ENCODE data around the gene MFSD12.

MFSD12 gene

DNA sequence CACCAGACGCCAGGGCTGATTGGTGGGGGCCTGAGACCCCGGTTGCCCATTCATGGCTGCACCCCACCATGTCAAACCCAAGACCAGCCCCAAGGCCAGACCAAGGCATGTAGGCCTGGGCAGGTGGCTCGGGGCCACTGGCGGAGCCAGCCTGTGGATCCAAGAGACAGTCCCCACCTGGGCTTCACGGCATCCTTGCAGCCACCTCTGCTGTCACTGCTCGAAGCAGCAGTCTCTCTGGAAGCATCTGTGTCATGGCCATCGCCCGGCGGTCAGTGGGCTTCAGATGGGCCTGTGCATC, 22.2 kb downstream of the MFSD12 start:
- H3K4me3 ChIP-seq (replicated peaks; ENCODE audit: insufficient read depth, low read length) = no peak overlapping the region
- no peak overlapping the region for H3K27ac ChIP-seq (replicated peaks)
- H3K27me3 ChIP-seq (ENCODE audit: insufficient read depth, poor library complexity, severe bottlenecking) = no peaks in the 10 kb centered on the region
- no peak for DNase-seq (ENCODE audit: low read depth in 1 of 2, low spot score in 1 of 2)
- no peak for TF ChIP-seq GABPA (IDR thresholded peaks at IDR 0.05; ENCODE audit: low read depth)
- no peak for TF ChIP-seq CTCF (IDR thresholded peaks at IDR 0.05; ENCODE audit: insufficient read depth, low read length)
- TF ChIP-seq, protein P1, sequence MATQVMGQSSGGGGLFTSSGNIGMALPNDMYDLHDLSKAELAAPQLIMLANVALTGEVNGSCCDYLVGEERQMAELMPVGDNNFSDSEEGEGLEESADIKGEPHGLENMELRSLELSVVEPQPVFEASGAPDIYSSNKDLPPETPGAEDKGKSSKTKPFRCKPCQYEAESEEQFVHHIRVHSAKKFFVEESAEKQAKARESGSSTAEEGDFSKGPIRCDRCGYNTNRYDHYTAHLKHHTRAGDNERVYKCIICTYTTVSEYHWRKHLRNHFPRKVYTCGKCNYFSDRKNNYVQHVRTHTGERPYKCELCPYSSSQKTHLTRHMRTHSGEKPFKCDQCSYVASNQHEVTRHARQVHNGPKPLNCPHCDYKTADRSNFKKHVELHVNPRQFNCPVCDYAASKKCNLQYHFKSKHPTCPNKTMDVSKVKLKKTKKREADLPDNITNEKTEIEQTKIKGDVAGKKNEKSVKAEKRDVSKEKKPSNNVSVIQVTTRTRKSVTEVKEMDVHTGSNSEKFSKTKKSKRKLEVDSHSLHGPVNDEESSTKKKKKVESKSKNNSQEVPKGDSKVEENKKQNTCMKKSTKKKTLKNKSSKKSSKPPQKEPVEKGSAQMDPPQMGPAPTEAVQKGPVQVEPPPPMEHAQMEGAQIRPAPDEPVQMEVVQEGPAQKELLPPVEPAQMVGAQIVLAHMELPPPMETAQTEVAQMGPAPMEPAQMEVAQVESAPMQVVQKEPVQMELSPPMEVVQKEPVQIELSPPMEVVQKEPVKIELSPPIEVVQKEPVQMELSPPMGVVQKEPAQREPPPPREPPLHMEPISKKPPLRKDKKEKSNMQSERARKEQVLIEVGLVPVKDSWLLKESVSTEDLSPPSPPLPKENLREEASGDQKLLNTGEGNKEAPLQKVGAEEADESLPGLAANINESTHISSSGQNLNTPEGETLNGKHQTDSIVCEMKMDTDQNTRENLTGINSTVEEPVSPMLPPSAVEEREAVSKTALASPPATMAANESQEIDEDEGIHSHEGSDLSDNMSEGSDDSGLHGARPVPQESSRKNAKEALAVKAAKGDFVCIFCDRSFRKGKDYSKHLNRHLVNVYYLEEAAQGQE (IDR thresholded peaks at IDR 0.05; ENCODE audit: insufficient replicate concordance, low read depth) = no peak
- no peak for TF ChIP-seq POLR2AphosphoS5 (IDR thresholded peaks at IDR 0.05; ENCODE audit: low read depth)
- TF ChIP-seq SPI1 (IDR thresholded peaks at IDR 0.05; ENCODE audit: borderline replicate concordance, low read depth) = no peak

DNA sequence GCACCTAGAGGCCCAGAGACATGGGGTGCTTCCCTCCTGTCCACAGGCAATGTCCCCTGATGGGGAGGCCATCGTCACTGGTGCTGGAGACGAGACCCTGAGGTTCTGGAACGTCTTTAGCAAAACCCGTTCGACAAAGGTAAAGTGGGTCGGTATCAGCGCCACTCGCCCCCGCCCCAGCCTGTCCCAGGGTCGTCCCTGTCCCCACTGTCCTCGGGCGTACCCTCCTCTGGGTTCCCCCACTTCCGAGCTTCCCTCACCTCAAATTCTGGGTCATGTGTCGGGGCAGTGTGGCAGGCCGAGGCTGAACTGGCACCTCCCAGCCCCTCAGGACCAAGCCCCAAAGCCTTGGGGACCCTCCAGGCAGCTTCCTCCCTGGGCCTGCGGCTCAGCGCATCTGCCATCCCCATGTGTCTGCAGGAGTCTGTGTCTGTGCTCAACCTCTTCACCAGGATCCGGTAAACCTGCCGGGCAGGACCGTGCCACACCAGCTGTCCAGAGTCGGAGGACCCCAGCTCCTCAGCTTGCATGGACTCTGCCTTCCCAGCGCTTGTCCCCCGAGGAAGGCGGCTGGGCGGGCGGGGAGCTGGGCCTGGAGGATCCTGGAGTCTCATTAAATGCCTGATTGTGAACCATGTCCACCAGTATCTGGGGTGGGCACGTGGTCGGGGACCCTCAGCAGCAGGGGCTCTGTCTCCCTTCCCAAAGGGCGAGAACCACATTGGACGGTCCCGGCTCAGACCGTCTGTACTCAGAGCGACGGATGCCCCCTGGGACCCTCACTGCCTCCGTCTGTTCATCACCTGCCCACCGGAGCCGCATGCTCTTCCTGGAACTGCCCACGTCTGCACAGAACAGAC, 22.8 kb downstream of the MFSD12 start:
- H3K27ac ChIP-seq (replicated peaks) = no peak overlapping the region
- TF ChIP-seq CTCF (IDR thresholded peaks at IDR 0.05; ENCODE audit: insufficient read depth, low read length) = no peak
- TF ChIP-seq GABPA (IDR thresholded peaks at IDR 0.05; ENCODE audit: low read depth) = no peak
- TF ChIP-seq POLR2AphosphoS5 (IDR thresholded peaks at IDR 0.05; ENCODE audit: low read depth) = no peak
- TF ChIP-seq SPI1 (IDR thresholded peaks at IDR 0.05; ENCODE audit: borderline replicate concordance, low read depth) = no peak
- TF ChIP-seq, protein P1 (IDR thresholded peaks at IDR 0.05; ENCODE audit: insufficient replicate concordance, low read depth) = no peak
- DNase-seq (ENCODE audit: low read depth in 1 of 2, low spot score in 1 of 2) = no peak
- H3K27me3 ChIP-seq (ENCODE audit: insufficient read depth, poor library complexity, severe bottlenecking) = no peaks in the 10 kb centered on the region
- no peak overlapping the region for H3K4me3 ChIP-seq (replicated peaks; ENCODE audit: insufficient read depth, low read length)

- no peak for DNase-seq (ENCODE audit: low read depth in 1 of 2, low spot score in 1 of 2)
- TF ChIP-seq SPI1 (IDR thresholded peaks at IDR 0.05; ENCODE audit: borderline replicate concordance, low read depth) (no peak), POLR2AphosphoS5 (IDR thresholded peaks at IDR 0.05; ENCODE audit: low read depth) (no peak), GABPA (IDR thresholded peaks at IDR 0.05; ENCODE audit: low read depth) (no peak), CTCF (IDR thresholded peaks at IDR 0.05; ENCODE audit: insufficient read depth, low read length) (no peak)
- TF ChIP-seq, protein P1 (IDR thresholded peaks at IDR 0.05; ENCODE audit: insufficient replicate concordance, low read depth) = no peak
- H3K27ac ChIP-seq (replicated peaks) = no peak overlapping the region
- H3K4me3 ChIP-seq (replicated peaks; ENCODE audit: insufficient read depth, low read length) = no peak overlapping the region
- no peaks in the 10 kb centered on the region for H3K27me3 ChIP-seq (ENCODE audit: insufficient read depth, poor library complexity, severe bottlenecking)
These were observed 23.7 kb downstream of the MFSD12 start for GRCh38 chr19:3533563-3534216.
